Anterior cingulate cortex (tissue), 58 donors: ENCODE results near the gene ABHD11.
"Not testable (repeated sequence)": the region's sequence is repeated elsewhere in the genome, so short reads cannot be mapped to it uniquely, and the experiment has no call there.

Source experiments
- DNase-seq, 58 donors: peaks; one replicate each; lab custom pipeline; 2025; lab: John Stamatoyannopoulos, UW

Gene ABHD11

DNA sequence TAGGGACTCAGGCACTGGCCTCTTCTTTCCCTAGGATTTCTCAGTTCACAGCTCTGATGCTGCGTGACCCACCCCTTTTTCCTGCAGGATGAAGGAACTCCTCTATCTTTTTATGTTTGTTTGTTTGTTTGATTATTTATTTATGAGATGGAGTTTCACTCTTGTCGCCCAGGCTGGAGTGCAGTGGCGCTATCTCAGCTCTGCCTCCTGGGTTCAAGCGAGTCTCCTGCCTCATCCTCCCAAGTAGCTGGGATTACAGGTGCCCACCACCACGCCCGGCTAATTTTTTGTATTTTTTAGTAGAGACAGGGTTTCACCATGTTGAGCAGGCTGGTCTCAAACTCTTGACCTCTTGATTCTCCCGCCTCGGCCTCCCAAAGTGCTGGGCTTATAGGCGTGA, 18.2 kb downstream of the ABHD11 start:
- DNase-seq, result not testable (repeated sequence)

DNA sequence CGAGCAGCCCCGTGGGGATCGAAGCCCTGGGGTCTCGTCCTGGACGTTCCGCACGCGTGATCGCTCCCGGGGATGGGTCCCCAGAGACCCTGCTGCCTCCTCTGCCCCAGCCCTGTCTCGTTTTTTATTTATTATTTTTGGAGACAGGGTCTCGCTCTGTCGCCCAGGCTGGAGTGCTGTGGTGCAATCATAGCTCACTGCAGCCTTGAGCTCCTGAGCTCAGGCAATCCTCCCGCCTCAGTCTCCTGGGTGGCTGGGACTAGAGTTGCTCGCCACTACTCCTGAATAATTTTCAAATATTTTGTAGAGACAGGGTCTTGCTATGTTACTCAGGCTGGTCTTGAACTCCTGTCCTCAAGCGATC, 18.8 kb downstream of the ABHD11 start:
- DNase-seq, result no peak

DNA sequence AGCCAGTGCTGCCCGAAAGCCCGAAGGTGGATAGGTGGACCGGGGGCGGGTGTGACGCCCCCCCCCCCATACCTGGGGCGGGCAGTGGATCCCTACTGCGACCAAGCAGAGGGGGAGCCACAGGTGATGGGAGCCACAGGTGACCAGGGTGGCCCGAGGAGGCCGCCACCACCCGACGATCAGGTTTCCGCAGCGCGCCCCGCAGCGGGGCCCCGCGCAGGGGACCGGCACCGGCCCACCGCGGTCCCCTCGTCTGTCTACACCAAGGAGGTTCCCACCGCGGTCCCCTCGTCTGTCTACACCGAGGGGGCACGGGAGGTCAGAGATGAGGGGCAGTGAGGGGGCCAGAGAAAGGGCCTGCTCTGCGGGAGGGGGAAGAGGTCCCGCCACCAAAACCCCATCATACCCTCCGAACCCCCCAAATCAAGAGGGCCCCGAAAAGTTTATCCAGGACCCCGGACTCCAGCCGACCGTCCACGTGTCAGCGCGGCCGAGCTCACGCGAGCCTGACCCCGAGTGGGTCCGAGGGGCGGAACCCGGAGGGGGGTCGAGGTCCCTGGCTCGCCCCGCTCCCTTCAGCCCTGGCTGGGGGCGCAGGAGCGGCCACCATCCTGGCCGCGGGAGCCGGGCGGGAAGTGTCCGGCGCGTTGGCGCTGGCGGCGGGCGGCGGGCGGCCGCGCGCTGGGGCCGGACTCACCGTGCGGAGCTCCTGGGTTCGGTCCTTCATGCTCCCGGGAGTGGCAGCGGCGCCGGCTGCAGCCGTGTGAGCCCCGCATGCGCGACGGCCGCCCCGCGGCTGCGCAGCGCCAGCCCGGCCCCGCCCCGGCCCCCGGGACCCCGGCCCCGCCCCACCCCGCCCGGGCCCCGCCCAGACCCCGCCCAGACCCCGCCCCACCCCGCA, 19.4 kb downstream of the ABHD11 start, which contains the start of gene STX1A:
STX1A (minus strand) TSS at position 765 of the 901 bp plus-strand sequence; CDS start at position 727, 38 bp downstream.
- peak in 49 of 58 donors; percentile 12 to 77 (median 51) for DNase-seq

DNA sequence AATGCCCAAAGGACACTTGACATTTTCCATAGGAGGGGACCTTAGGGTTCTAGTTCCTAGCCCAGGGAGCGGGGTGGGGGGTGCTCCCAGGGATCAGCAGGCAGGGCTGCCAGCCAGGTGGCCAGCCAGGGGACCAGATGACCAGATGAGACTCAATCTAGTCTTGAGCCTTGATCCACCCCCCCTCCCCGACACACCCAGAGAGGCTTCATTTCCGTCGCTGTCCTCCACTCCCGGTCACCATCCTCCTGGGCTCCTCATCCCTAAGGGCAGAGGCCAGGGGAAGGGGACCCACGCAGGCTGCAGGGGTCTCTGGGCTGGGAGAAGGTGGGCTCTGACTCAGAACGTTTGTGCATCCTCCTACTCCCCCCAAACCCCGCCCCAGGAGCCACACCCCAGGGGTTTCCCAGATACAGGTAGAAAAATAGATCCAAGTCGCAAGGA, 20.1 kb downstream of the ABHD11 start:
- DNase-seq, result no peak

DNA sequence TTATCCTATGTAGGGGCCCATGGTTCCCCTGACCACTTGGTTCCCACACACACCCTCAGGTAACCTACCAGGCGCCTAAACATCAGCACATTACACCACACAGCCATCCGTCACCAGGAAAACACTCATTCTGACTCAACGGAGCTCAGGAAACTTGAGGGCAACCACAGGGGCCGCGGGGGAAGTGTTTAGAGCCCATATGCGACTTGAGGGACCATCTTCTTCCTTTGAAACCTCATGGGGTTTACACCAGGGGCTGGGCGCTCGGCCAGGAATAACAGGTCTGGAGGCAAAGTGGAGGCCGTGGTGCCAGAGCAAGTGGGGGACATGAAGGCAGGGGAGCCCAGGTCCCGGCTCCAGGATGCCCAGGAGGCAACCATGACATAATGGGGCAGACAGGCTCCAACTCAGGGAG, 20.6 kb downstream of the ABHD11 start:
- DNase-seq, result peak in 2 of 58 donors; percentile 3 to 19

DNA sequence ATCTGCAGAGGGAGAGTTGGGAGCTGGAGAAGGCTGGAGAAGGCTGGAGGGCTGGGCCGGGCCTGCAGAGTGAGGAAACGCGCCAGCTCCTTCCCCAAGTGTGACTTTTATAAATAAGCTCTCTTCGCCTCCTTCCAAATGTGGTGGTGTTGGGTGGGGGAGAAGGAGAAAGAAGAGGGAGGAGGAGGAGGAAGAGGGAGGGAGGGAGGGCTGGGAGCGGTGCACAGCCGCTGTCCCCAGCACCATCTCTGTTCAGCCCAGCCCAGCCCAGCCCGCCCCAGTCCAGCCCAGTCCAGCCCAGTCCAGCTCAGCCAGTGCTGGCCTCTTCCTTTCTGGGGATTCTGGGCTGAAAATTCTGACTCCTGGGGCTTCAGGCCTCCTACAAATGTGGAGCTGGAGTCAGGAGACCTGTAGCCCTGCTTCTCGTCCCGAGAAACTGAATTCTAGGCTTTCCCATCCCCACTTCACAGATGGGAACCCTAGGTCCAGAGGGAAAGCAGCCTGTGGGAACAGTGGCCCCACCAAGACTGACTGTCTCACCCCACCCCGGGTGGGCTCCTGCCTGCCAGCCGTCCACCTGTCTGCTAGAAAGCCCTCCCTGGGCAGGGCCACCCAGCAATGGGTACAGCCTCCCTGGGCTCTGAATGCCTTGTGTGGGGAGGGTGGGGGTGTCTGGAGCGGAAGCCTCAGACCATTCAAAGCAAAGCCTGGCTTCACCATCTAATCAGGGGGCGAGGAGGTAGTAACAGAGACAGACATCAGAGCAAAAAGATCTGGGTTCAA, 21.4 kb downstream of the ABHD11 start:
- peak in 25 of 58 donors; percentile 4 to 63 (median 28) for DNase-seq

DNA sequence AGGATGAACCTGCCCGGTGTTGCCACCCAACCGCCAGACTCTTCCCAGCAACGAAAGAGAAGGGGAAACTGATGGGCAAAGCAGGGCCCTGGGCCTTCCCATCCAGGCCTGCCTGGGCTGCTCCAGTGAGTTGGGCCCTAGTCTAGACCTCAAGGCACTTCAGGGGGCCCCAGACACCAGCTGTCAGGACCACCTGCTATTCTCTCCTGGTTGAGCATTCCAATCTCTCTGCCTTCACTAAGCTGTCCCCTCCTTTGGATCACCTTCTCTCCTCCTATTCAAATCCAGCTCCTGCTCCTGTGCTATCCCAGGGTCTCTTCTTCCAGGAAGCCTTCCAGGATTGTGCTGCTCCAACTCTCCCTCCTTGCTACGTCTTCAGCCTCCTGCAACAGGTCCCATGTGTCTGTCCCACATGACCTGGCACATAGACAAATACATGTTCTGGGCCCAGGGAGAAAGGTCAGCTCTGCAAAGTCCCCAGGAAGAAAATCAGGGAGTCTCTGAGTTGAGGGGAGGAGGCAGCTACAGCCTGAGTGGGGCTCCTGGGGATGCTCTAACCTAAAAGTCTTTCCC, 22.2 kb downstream of the ABHD11 start:
- DNase-seq, result peak in 1 of 58 donors; percentile 63

DNA sequence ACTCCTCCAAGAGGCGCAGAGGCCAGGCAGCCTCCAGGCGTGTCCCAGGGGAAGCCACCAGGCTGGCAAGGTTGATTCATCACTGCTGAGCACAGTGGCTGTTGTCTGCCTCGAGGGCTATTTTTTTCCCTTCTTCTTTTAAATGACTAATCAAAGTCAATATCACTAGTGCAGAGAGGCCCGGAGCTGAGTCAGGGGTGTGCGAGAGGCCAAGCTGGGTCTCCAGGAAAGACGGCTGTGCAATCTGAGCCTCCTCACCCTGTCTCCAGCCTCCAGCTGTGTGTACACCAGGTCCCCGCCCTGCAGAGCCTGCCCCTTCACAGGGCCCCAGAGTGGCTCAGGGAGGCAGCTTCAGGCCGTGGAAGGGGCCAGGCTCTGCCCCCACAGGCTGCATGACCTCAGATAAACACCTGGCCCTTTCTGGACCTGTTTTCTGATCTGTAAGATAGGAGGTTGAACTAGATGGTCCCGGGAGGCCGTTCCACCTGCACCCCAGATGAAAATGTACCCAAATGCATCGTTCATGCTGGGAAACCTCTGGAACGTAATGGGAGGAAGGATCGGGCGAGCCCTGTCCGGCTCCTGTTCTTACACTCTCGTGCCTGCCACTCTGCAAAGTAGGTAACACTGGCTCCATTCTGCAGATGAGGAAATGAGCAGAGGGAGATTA, 22.8 kb downstream of the ABHD11 start:
- peak in 1 of 58 donors; percentile 17 for DNase-seq

DNA sequence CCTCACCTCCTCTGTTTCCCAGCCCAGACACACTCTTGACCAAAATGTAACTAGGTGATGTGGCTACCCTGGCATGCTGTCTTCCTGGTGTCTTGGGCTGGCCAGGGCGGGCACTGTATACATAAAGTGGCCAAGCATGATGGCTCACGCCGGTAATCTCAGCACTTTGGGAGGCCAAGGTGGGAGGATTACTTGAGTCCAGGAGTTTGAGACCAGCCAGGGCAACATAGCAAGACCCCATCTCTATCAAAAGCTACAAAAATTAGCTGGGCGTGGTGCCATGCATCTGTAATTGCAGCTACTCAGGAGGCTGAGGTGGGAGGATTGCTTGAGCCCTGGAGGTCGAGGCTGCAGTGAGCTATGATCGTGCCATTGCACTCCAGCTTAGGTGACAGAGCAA, 25.3 kb downstream of the ABHD11 start:
- not testable (repeated sequence) for DNase-seq

DNA sequence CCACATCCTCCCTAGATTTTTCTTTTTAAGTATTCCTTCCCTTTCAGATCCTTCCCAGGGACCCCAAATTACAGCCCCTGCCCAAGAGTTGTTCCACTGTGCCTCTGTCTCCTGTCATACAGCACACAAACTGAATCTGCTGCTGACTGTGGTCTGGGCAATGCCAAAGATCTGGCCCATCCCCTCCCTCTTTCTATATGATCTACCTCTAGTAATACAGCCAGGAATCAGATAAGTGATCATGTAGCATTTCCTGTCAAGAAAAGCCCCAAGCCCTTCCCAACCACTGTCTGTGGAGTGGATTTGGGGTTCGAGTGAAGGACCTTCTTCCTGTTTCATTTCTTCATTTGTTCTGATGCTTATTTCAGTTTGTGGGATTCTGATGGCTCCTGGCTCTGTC, 25.8 kb downstream of the ABHD11 start:
- DNase-seq, result no peak

DNA sequence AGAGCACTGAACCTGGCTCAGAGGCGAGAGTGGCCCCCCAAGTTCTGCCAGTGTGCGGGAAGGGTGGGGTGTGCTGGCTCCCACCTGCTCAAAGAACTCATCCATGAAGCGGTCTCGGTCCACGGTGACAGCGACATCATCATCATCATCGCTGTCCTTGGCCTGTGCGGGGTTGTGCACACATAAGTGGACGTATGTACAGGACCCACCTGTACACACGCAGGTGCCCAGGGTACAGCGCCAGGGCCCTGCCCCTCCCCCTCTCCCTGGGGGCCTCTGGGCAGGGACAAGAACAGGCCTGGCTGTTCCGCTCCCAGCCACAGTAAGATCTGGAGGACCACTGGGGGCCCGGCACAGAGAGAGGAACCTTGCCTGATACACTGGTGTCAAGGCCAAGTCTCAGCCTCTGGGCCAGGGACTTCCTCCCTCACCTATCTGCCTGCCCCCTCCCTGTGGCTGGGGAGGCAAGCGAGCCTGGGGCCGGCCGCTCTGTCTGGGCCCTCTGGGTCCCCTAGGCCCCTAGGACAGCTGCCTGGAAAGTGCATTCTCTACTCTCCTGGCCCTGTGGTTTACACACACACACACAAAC, 29.5 kb downstream of the ABHD11 start:
- no peak for DNase-seq

DNA sequence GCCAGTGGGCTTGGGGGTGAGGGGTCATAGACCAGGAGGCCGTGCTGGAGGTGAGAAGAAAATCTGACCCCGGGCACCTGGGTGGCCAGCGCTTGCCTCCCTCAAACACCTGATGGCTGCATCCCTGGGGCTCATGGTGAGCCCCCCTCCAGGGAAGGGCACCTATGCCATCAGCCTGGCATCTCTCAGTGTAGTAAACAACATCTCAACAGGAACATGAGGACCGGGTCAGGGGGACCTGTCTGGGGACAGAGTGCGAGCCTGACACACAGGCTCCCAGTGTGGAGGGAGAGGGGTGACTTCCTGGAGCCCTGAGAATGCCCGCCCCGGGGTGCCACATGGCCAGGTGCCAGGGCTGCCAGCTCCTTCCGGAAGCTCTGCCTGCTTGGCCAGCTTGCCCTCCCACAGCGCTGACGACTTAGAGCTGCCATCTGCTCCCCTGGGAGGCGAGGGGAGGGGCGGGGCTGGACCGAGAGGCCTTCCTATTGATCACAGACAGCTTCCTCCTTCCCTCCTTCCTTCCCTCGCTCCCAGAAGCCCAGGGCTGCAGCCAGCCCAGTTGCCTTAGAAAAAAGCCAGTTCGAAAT, 31.5 kb downstream of the ABHD11 start:
- peak in 46 of 58 donors; percentile 10 to 84 (median 55) for DNase-seq

DNA sequence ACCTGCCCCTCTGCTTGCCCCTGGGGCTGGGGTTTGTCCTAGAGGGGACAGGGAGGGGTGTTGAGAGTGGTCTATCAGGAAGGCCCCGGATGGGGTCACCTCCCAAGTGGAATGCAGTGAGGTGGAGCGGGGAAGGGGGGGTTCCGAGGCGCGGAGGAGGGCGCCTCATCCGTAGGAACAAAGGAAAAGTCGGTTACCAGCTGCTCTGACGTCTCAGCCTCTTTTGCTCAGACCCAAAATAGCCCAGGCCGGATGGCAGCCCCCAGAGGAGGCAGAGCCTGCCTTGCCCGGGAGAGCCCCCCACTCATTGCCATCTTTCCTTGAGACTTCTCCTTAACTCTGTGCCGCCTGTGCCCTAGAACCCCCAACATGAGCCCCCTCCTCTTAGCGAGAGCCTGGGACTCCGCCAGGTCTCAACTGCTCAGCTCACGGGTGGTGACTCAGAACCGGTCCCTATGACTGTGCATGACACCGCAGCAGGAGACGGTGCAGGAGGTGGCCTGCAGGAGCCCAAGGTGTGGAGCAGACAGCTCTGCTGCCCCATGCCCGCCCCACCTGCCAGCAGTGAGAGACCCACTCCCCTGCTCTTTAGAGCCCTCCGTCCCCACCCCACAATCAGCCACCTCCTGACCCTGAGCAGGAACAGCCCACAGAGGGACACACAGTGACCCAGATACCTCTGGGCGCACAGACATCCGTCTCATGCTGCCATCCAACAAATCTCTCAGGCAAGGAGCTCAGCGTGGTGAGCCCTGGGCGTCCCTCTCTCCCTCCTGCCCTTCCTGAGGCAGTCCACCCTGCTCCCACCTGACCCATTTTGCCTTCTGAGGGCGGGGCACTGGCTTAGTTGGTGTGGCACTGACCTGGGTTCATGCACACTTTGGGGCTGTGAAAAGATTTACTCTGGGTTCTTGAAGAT, 32.2 kb downstream of the ABHD11 start:
- peak in 18 of 58 donors; percentile 5 to 71 (median 38) for DNase-seq

DNA sequence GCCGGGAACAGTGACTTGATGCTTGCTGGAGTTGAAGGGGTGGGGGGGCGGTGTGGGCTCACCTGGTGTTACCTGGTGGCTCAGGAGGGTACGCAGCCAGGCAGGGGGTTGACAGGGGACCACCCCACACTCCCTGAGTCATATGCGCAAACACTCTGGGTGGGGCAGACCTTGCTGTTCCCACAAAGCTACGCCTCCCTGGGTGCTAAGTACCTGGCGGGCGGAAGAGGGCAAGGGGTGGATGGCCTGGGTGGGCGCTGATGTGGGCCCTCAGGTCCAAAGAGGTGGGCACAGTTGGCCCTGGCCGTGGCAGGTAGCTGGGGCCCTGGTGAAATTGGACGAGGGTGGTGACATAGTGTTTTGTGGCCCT, 33.1 kb downstream of the ABHD11 start:
- DNase-seq, result no peak

DNA sequence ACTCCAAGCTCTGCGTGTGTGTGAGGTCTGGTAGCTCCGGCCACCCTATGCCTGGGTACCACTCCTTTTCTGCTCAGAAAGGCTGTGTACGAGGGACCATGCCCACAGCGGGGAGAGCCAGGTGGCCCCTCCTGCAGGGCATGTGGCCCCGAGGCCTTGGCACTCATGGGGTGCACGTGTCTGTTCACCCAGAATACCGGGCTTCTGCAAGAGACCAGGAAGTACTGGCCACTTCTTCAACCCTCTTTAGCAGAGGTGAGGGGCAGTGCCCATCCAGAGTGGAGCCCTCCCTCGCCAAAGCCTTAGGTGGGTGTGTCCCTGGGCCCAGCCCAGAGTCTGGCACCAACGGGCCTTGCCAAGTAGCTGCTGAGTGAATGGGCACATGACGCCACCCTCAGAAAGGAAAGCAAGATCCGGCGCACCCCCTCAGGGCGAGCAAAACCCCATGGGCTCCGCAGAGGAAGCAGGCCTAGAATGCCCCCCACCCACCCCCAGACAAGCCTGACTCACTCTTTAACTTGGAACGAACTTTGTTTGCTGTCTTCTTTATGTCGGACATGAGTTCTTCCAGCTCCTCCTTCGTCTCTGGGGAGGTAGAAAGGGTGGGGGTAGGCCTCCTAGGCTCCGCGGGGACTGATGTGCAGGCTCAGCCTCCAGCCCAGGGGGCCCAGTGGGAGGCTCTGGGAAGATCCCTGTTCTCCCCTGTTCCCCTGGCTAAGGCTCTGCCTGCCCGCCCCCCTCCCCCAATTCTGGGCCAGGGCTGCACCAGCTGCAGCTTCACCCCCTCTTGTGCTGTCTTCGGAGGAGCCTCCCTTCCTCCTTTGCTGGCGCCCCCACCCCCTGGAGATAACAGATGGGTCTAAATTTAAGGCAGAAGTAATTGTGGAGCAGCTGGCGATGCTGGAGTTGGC, 33.7 kb downstream of the ABHD11 start:
- DNase-seq, result peak in 37 of 58 donors; percentile 10 to 82 (median 48)

DNA sequence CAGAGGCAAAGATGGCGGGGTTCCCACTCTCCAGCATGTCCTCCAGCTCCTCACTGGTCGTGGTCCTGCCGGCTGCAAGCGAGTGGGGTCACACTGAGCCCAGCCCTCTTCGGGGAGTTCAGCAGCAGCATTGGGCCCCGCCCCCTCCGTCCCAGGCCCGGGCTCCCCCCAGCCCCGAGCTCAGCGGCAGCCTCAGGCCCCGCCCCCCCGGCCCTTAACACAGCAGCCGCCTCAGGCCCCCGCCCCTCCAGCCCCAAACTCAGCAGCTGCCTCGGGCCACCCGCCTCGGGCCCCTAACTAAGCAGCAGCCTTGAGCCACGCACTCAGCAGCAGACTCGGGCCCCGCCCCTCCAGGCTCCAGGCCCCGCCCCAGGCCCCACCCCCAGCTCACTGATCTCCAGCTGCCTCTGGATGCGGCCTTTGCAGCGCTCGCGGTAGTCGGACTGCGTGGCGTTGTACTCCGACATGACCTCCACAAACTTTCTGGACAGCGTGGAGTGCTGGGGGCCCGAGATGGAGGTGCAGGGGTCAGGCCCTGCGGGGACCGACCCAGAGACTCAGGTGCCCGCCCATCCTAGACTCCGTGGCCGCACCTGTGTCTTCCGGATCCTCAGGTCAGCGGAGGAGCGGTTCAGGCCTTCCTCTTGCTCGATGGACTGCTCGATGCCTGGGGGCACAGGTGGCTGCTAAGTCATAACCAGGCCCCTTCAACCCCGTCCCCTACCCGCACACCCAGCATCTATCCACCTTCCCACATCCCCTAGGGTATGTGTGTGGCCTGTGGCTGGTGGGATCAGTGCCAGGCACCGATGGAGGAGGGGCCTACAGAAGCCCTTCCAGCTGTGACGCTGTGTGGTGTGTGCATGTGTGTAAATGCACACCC, 34.6 kb downstream of the ABHD11 start:
- peak in 19 of 58 donors; percentile 8 to 45 (median 24) for DNase-seq
